GM12878 (cell line): Measurements from ENCODE around the gene TOMM20. TPM values are rescaled to one million over a fixed set of nuclear protein-coding genes. Genes with fewer than 3 reads are reported as not detected.

Experiments used
- ATAC-seq: fragments of 200-7000 bp; cut with Tn5 transposase; 3 replicates; pipeline ENCODE4 v1.9.1; 2020; ENCODE audit warnings: mild to moderate bottlenecking, moderate library complexity
- BruUV-seq: library from RNA; stranded (reverse); fragments of 400-500 nt; replicated peaks from 2 replicates; lab custom pipeline; 2021; lab: Mats Ljungman, UMichigan
- CTCF ChIA-PET: fragments of 300-600 bp; sonication (Branson Sonifier 250); formaldehyde crosslinking; extraction: SDS; loops from one replicate; lab custom pipeline; 2021; ENCODE audit warnings: inconsistent platforms; lab: Yijun Ruan, JAX
- POLR2A ChIA-PET: fragments of 350-600 bp; formaldehyde crosslinking; extraction: SDS; loops from one replicate; lab custom pipeline; 2021; ENCODE audit warnings: inconsistent platforms; lab: Charles Lee
- RAD21 ChIA-PET: fragments of 300-600 bp; sonication (Branson Sonifier 250); formaldehyde crosslinking; loops from one replicate; lab custom pipeline; 2023; ENCODE audit warnings: antibody characterized with exemption; ENCODE audit not compliant: unreplicated experiment; lab: Charles Lee
- SMC1A ChIA-PET: fragments of 300-600 bp; sonication (Branson Sonifier 250); formaldehyde crosslinking; loops from one replicate; lab custom pipeline; 2023; ENCODE audit not compliant: unreplicated experiment, uncharacterized antibody; lab: Charles Lee
- DNase-seq: peaks from one replicate; pipeline ENCODE4 v3.0.0-alpha.2; 2011; ENCODE audit warnings: low read depth, low spot score
- FAIRE-seq: peaks from 3 replicates; lab custom pipeline; 2011; peaks lifted over from hg19 to GRCh38; lab: Jason Lieb, UNC
- H2AFZ ChIP-seq: 2 replicates; pipeline ENCODE4 v1.6.0; 2011; ENCODE audit warnings: low read depth, low read length, control low read depth; ENCODE audit not compliant: control insufficient read depth
- H3K27ac ChIP-seq: 2 replicates; pipeline ENCODE4 v1.5.1; 2011; ENCODE audit warnings: control low read depth; ENCODE audit not compliant: control insufficient read depth, insufficient read depth
- H3K27me3 ChIP-seq, 2 experiments: replicated peaks in 1 of 2; 2 replicates each; pipeline versions ENCODE4 v1.6.0 to v1.6.1; 2011; ENCODE audit warnings: low read length in 1 of 2; ENCODE audit not compliant: control insufficient read depth in 2 of 2, insufficient read depth in 2 of 2
- H3K36me3 ChIP-seq, 2 experiments: 2 replicates each; pipeline ENCODE4 v1.5.1; 2011; ENCODE audit warnings: low read length in 1 of 2; ENCODE audit not compliant: control insufficient read depth in 2 of 2, insufficient read depth in 2 of 2
- H3K4me1 ChIP-seq: 2 replicates; pipeline ENCODE4 v1.6.1; 2011; ENCODE audit warnings: mild to moderate bottlenecking, low read length, moderate library complexity, mixed read lengths; ENCODE audit not compliant: control insufficient read depth, insufficient read depth
- H3K4me2 ChIP-seq: 2 replicates; pipeline ENCODE4 v1.6.0; 2011; ENCODE audit warnings: control low read depth; ENCODE audit not compliant: control insufficient read depth, insufficient read depth
- H3K4me3 ChIP-seq: fragments of 200-600 bp; sonication (generic); 2 replicates; pipeline ENCODE4 v1.5.1; 2016
- H3K79me2 ChIP-seq: 2 replicates; pipeline ENCODE4 v1.6.0; 2011; ENCODE audit warnings: low read length; ENCODE audit not compliant: control insufficient read depth, insufficient read depth
- H3K9ac ChIP-seq: 2 replicates; pipeline ENCODE4 v1.8.0; 2011; ENCODE audit warnings: low read length, control low read depth, mixed read lengths; ENCODE audit not compliant: control insufficient read depth, insufficient read depth
- H3K9me3 ChIP-seq: replicated peaks from 3 replicates; pipeline ENCODE4 v1.5.1; 2011; ENCODE audit warnings: mild to moderate bottlenecking, low read length; ENCODE audit not compliant: control insufficient read depth, insufficient read depth
- H4K20me1 ChIP-seq: 2 replicates; pipeline ENCODE4 v1.6.0; 2011; ENCODE audit not compliant: control insufficient read depth, insufficient read depth
- BACH1 ChIP-seq: fragments of 450-650 bp; IDR thresholded peaks from 2 replicates; pipeline ENCODE4 v1.6.1; 2017; ENCODE audit warnings: mild to moderate bottlenecking, borderline replicate concordance
- CUX1 ChIP-seq: IDR thresholded peaks from 2 replicates; pipeline ENCODE4 v1.6.1; 2012; ENCODE audit warnings: improper control_type of control experiment, low read depth, low read length; ENCODE audit not compliant: insufficient replicate concordance
- IKZF2 ChIP-seq, 2 experiments: fragments of 450-650 bp; IDR thresholded peaks; 2 replicates each; pipeline ENCODE4 v1.6.1; 2017; ENCODE audit warnings: mild to moderate bottlenecking in 2 of 2, moderate library complexity in 2 of 2
- POLR2AphosphoS2 ChIP-seq: IDR thresholded peaks from 2 replicates; pipeline ENCODE4 v1.6.1; 2011; ENCODE audit warnings: low read depth, mild to moderate bottlenecking, low read length, improper control_type of control experiment, moderate library complexity
- POLR2AphosphoS5 ChIP-seq: IDR thresholded peaks from 2 replicates; pipeline ENCODE4 v1.6.1; 2011; ENCODE audit warnings: mild to moderate bottlenecking, low read length, inconsistent platforms
- SIX5 ChIP-seq: IDR thresholded peaks from 2 replicates; pipeline ENCODE4 v1.6.1; 2011; ENCODE audit warnings: mild to moderate bottlenecking, low read depth, low read length, moderate library complexity; ENCODE audit not compliant: severe bottlenecking
- WGBS: methylation state at CpG from one replicate; pipeline ENCODE4 v1.1.6; 2016; ENCODE audit warnings: low lambda C conversion rate; ENCODE audit not compliant: insufficient replicate concordance, insufficient coverage; ENCODE audit errors: missing lambda C conversion rate; 5-methylcytosine and 5-hydroxymethylcytosine counted together
- in situ Hi-C: fragments of 300-500 bp; cut with MboI; formaldehyde crosslinking; loops from 9 replicates; pipeline ENCODE4 v1.14.3; 2018; ENCODE audit warnings: mixed read lengths
- intact Hi-C: fragments of 100-400 bp; cut with micrococcal nuclease; formaldehyde crosslinking; loops from one replicate; pipeline ENCODE4 v1.14.2; 2022; ENCODE audit not compliant: unreplicated experiment
- polyA plus RNA-seq, 11 experiments: library from polyadenylated mRNA; depleted of rRNA in 4 of 11; unstranded in 6 of 11; stranded (reverse) in 5 of 11; fragments of >200 nt; fragmentation: Nextera tagmentation in 4 of 11; fragmentation: Illumina TruSeq in 1 of 11; extraction: Ambion mirVana in 4 of 11; extraction: Trizol in 1 of 11; gene quantifications; 1 replicate in 1 of 11; 2 replicates in 10 of 11; pipeline versions ENCODE4 v1.2.1 to v1.2.3, GENCODE V29; 2011 to 2016; ENCODE audit warnings: inconsistent platforms in 2 of 11, missing spikeins in 2 of 11, low read depth in 1 of 11
- total RNA-seq, 4 experiments: library from RNA; depleted of rRNA in 3 of 4; stranded (reverse); fragments of >200 nt in 3 of 4; fragmentation: Illumina TruSeq in 1 of 4; extraction: Trizol in 1 of 4; gene quantifications; 2 replicates each; pipeline versions ENCODE4 v1.2.1 to v1.2.3, GENCODE V29; 2013 to 2021
- TF ChIP-seq, protein P1 (sequence below): IDR thresholded peaks from 2 replicates; pipeline ENCODE4 v1.6.1; 2012; ENCODE audit warnings: mild to moderate bottlenecking, low read depth, low read length

TOMM20 gene
- total and polyA plus RNA-seq, 10 of the 15 experiments (the other 5 are each of a cell fraction or from before 2014, with no cell fraction given) = 39.8 to 138 (median 70.1) TPM

DNA sequence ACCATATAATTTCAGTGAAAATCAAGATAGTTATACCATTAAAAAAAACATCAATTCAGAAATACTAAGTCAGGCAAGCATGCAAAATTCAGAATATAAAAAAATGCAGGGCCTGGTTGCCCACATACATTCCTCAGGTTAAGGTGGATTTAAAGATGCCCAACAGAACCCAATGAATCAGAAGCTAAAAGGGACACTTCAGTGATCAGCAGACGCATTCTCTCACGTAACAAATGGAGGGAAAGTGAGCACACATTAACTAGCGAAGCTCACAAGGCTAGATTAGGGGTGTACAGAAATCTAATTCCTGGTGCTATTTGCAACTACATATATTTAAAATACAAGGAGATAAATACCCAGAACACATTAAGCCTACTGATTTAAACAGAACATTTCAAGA is 17.5 kb downstream of the TOMM20 start:
- POLR2A ChIA-PET = interaction anchor here (0.6 kb wide), 1 partner anchor 10 kb away, joined by 3 read pairs; no protein-coding TSS in a partner anchor

More for the DNA sequence above, 17.5 kb downstream of the TOMM20 start:
- no TSS peak for BruUV-seq
- Histone ChIP-seq H2AFZ (no peak overlapping the region), H3K27me3 (no peaks in the 10 kb centered on the region), H3K4me2 (no peak overlapping the region), H3K36me3 (peaks cover 23 to 44% of the 10 kb centered on the region in 2 experiments), H4K20me1 (no peaks in the 10 kb centered on the region), H3K4me1 (peaks cover 4% of the 10 kb centered on the region; the same call in 1 of the 2 replicates), H3K4me3 (no peak overlapping the region), H3K79me2 (peaks cover 2% of the 10 kb centered on the region; the same call in 1 of the 2 replicates), H3K9me3 (no peaks in the 10 kb centered on the region), H3K27ac (no peak overlapping the region), H3K9ac (no peak overlapping the region)
- ChIA-PET SMC1A (no interaction called here), CTCF (no interaction called here), RAD21 (no interaction called here)
- DNase-seq (no peak), ATAC-seq (no peak), FAIRE-seq (no peak)
- TF ChIP-seq CUX1 = no peak
- TF ChIP-seq BACH1 = no peak
- no peak for TF ChIP-seq SIX5
- 0 out of 2 replicates have a peak, but pooled peaks have one; percentile 23 for TF ChIP-seq POLR2AphosphoS5
- no peak for TF ChIP-seq IKZF2 (IDR thresholded peaks at IDR 0.05)
- TF ChIP-seq, protein P1, sequence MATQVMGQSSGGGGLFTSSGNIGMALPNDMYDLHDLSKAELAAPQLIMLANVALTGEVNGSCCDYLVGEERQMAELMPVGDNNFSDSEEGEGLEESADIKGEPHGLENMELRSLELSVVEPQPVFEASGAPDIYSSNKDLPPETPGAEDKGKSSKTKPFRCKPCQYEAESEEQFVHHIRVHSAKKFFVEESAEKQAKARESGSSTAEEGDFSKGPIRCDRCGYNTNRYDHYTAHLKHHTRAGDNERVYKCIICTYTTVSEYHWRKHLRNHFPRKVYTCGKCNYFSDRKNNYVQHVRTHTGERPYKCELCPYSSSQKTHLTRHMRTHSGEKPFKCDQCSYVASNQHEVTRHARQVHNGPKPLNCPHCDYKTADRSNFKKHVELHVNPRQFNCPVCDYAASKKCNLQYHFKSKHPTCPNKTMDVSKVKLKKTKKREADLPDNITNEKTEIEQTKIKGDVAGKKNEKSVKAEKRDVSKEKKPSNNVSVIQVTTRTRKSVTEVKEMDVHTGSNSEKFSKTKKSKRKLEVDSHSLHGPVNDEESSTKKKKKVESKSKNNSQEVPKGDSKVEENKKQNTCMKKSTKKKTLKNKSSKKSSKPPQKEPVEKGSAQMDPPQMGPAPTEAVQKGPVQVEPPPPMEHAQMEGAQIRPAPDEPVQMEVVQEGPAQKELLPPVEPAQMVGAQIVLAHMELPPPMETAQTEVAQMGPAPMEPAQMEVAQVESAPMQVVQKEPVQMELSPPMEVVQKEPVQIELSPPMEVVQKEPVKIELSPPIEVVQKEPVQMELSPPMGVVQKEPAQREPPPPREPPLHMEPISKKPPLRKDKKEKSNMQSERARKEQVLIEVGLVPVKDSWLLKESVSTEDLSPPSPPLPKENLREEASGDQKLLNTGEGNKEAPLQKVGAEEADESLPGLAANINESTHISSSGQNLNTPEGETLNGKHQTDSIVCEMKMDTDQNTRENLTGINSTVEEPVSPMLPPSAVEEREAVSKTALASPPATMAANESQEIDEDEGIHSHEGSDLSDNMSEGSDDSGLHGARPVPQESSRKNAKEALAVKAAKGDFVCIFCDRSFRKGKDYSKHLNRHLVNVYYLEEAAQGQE = no peak
- no peak for TF ChIP-seq POLR2AphosphoS2
- in situ Hi-C loops = no loop called here
- WGBS = 99% methylated on average over 3 of the region's 3 CpGs
- intact Hi-C loops = no loop called here
